ENCODE data around the gene DCC.

Gene DCC

GRCh38 chr18:53225567-53226325 lies 885.7 kb downstream of the DCC start:
- H3K9me2 ChIP-seq (replicated peaks; ENCODE audit: control insufficient read depth, low read length), result no peaks in the 10 kb centered on the region
- H3K4me3 ChIP-seq (ENCODE audit: low read length), result no peak overlapping the region
- H3K36me3 ChIP-seq (ENCODE audit: control insufficient read depth, low read length), result no peaks in the 10 kb centered on the region
- no peaks in the 10 kb centered on the region for H3K79me2 ChIP-seq (ENCODE audit: control insufficient read depth, low read length)
- H3K4me1 ChIP-seq (ENCODE audit: control insufficient read depth, low read length), result no peaks in the 10 kb centered on the region
- H3K27me3 ChIP-seq (ENCODE audit: control insufficient read depth, low read length), result no peaks in the 10 kb centered on the region
- TF ChIP-seq CTCF (IDR thresholded peaks at IDR 0.05; ENCODE audit: low read depth, low read length, poor library complexity, severe bottlenecking), result no peak
- TF ChIP-seq EZH2phosphoT487 (IDR thresholded peaks at IDR 0.05; ENCODE audit: borderline replicate concordance, low read length), result no peak
- H3F3A ChIP-seq (ENCODE audit: control insufficient read depth, insufficient read depth), result no peaks in the 10 kb centered on the region
- no peaks in the 10 kb centered on the region for H3K9me3 ChIP-seq (ENCODE audit: control insufficient read depth, insufficient read depth, low read length)
- H3K4me2 ChIP-seq (ENCODE audit: low read length), result no peak overlapping the region
- no peak overlapping the region for H3K27ac ChIP-seq (ENCODE audit: low read depth, low read length)
- no peaks in the 10 kb centered on the region for H4K20me1 ChIP-seq (ENCODE audit: control insufficient read depth, insufficient read depth, low read depth, low read length)

- H3F3A ChIP-seq (ENCODE audit: control insufficient read depth, insufficient read depth), result no peaks in the 10 kb centered on the region
- H3K27ac ChIP-seq (ENCODE audit: low read depth, low read length), result no peak overlapping the region
- no peak overlapping the region for H3K4me2 ChIP-seq (ENCODE audit: low read length)
- H3K79me2 ChIP-seq (ENCODE audit: control insufficient read depth, low read length), result no peaks in the 10 kb centered on the region
- no peaks in the 10 kb centered on the region for H3K4me1 ChIP-seq (ENCODE audit: control insufficient read depth, low read length)
- TF ChIP-seq EZH2phosphoT487 (IDR thresholded peaks at IDR 0.05; ENCODE audit: borderline replicate concordance, low read length) (no peak), CTCF (IDR thresholded peaks at IDR 0.05; ENCODE audit: low read depth, low read length, poor library complexity, severe bottlenecking) (no peak)
- no peaks in the 10 kb centered on the region for H3K27me3 ChIP-seq (ENCODE audit: control insufficient read depth, low read length)
- H3K36me3 ChIP-seq (ENCODE audit: control insufficient read depth, low read length), result no peaks in the 10 kb centered on the region
- H4K20me1 ChIP-seq (ENCODE audit: control insufficient read depth, insufficient read depth, low read depth, low read length), result no peaks in the 10 kb centered on the region
- no peaks in the 10 kb centered on the region for H3K9me3 ChIP-seq (ENCODE audit: control insufficient read depth, insufficient read depth, low read length)
- H3K4me3 ChIP-seq (ENCODE audit: low read length), result no peak overlapping the region
- H3K9me2 ChIP-seq (replicated peaks; ENCODE audit: control insufficient read depth, low read length), result no peaks in the 10 kb centered on the region
These were observed 894.6 kb downstream of the DCC start for GRCh38 chr18:53234610-53235009.

DNA sequence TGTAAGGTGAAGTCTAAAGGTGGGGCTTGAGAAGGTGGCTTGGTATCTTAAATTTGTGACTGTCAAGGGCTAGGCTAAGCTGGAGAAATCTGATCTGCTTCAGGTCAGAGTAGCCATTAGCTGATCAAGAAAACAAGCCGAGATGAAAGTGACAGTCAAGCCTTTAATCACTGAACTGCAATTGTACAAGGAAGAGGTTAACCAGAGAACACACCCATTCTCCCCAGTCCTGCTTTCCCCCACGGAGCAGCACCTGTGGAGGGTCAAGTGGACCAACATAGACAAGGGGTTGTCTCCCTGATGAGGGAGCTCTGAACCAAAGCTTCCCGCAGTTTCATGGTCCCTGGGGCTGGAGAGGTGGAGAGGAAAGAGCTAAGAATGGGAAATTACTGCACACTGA lies 901.2 kb downstream of the DCC start:
- no peaks in the 10 kb centered on the region for H3F3A ChIP-seq (ENCODE audit: control insufficient read depth, insufficient read depth)
- H3K9me2 ChIP-seq (replicated peaks; ENCODE audit: control insufficient read depth, low read length), result no peaks in the 10 kb centered on the region
- H4K20me1 ChIP-seq (ENCODE audit: control insufficient read depth, insufficient read depth, low read depth, low read length), result no peaks in the 10 kb centered on the region
- H3K27ac ChIP-seq (ENCODE audit: low read depth, low read length), result no peak overlapping the region
- H3K79me2 ChIP-seq (ENCODE audit: control insufficient read depth, low read length), result no peaks in the 10 kb centered on the region
- no peak for TF ChIP-seq EZH2phosphoT487 (IDR thresholded peaks at IDR 0.05; ENCODE audit: borderline replicate concordance, low read length)
- no peak for TF ChIP-seq CTCF (IDR thresholded peaks at IDR 0.05; ENCODE audit: low read depth, low read length, poor library complexity, severe bottlenecking)
- no peaks in the 10 kb centered on the region for H3K27me3 ChIP-seq (ENCODE audit: control insufficient read depth, low read length)
- no peak overlapping the region for H3K4me3 ChIP-seq (ENCODE audit: low read length)
- H3K9me3 ChIP-seq (ENCODE audit: control insufficient read depth, insufficient read depth, low read length), result no peaks in the 10 kb centered on the region
- no peaks in the 10 kb centered on the region for H3K4me1 ChIP-seq (ENCODE audit: control insufficient read depth, low read length)
- H3K4me2 ChIP-seq (ENCODE audit: low read length), result no peak overlapping the region
- H3K36me3 ChIP-seq (ENCODE audit: control insufficient read depth, low read length), result no peaks in the 10 kb centered on the region
